Neural progenitor cell (in vitro differentiated cells): ENCODE measurements around the gene SERPINI1.

Source experiments
- EZH2 ChIP-seq: fragments of 200-600 bp; sonication (generic); IDR thresholded peaks from 2 replicates; pipeline ENCODE4 v1.6.1; 2017; ENCODE audit warnings: antibody characterized with exemption, mild to moderate bottlenecking, moderate library complexity
- EZH2phosphoT487 ChIP-seq: fragments of 200-600 bp; sonication (generic); IDR thresholded peaks from 2 replicates; pipeline ENCODE4 v1.6.1; 2017; ENCODE audit warnings: antibody characterized with exemption
- TF ChIP-seq, protein P1 (sequence below): fragments of 200-600 bp; sonication (generic); IDR thresholded peaks from 2 replicates; pipeline ENCODE4 v1.5.1; 2017; ENCODE audit warnings: antibody characterized with exemption, mild to moderate bottlenecking

- no peak for TF ChIP-seq EZH2phosphoT487
- TF ChIP-seq, protein P1, sequence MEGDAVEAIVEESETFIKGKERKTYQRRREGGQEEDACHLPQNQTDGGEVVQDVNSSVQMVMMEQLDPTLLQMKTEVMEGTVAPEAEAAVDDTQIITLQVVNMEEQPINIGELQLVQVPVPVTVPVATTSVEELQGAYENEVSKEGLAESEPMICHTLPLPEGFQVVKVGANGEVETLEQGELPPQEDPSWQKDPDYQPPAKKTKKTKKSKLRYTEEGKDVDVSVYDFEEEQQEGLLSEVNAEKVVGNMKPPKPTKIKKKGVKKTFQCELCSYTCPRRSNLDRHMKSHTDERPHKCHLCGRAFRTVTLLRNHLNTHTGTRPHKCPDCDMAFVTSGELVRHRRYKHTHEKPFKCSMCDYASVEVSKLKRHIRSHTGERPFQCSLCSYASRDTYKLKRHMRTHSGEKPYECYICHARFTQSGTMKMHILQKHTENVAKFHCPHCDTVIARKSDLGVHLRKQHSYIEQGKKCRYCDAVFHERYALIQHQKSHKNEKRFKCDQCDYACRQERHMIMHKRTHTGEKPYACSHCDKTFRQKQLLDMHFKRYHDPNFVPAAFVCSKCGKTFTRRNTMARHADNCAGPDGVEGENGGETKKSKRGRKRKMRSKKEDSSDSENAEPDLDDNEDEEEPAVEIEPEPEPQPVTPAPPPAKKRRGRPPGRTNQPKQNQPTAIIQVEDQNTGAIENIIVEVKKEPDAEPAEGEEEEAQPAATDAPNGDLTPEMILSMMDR: no peak
- no peak for TF ChIP-seq EZH2
Observed at GRCh38 chr3:167714871-167715270, 20.6 kb upstream of the SERPINI1 start.
